Measurements from ENCODE around the gene ARMC2. TPM values are rescaled to one million over a fixed set of nuclear protein-coding genes. Genes with fewer than 3 reads are reported as not detected.

Gene ARMC2
- total and polyA plus RNA-seq, 2 of the 4 experiments (the other 2 are of a cell fraction) = 0.72 to 3.9 TPM

DNA sequence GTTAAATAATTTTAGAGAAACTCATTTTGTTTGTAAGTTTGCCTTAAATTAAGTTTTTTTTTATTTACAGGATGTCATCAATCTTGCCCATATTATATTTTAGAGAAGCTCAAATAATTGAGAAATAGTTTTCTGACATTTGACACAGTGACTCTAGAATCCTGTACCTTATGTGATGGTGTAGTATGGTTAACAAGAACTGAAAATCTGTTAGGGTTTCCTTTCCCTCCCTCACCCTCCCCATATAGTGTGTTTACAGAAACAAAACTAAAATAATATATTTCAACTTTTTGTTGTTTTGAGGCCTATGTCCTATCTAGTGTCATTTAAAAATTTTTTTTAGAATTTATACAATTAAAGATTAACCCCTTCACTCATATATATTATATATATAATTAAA lies 154.7 kb downstream of the ARMC2 start:
- no peak overlapping the region for H2AK9ac ChIP-seq (replicated peaks; ENCODE audit: low read depth, low read length, poor library complexity)
- H3K4ac ChIP-seq (ENCODE audit: low read depth, low read length) = no peak overlapping the region
- no TSS peak for BruUV-seq (replicated peaks)
- H3K18ac ChIP-seq (ENCODE audit: low read depth, low read length) = no peak overlapping the region
- no peak overlapping the region for H3K9ac ChIP-seq (ENCODE audit: low read depth, low read length)
- H3K4me1 ChIP-seq (ENCODE audit: control insufficient read depth, insufficient read depth, low read length) = peaks cover 3% of the 10 kb centered on the region; the same call in 1 of the 2 replicates
- H3K4me3 ChIP-seq (ENCODE audit: insufficient read depth, low read depth, low read length) = no peak overlapping the region
- H3K14ac ChIP-seq (replicated peaks; ENCODE audit: low read depth, low read length) = no peak overlapping the region
- no peak overlapping the region for H2AK5ac ChIP-seq (ENCODE audit: low read depth, low read length)
- H4K91ac ChIP-seq (ENCODE audit: insufficient read depth, low read depth, low read length) = no peak overlapping the region
- CTCF ChIA-PET = no interaction called here
- ATAC-seq (ENCODE audit: low read depth) (no peak), DNase-seq (no peak)
- H2BK5ac ChIP-seq (ENCODE audit: low read depth, low read length, poor library complexity, severe bottlenecking) = no peak overlapping the region
- H4K8ac ChIP-seq (ENCODE audit: low read depth in 2 of 2, low read length in 2 of 2) = no peak overlapping the region
- peaks cover 5% of the 10 kb centered on the region for H3K9me1 ChIP-seq (ENCODE audit: insufficient read depth, low read length)
- H3K36me3 ChIP-seq (ENCODE audit: control insufficient read depth, insufficient read depth, low read length) = peaks cover 8% of the 10 kb centered on the region
- no peak overlapping the region for H3K27ac ChIP-seq (ENCODE audit: insufficient read depth, low read length)
- peaks cover 3% of the 10 kb centered on the region; the same call in 1 of the 2 replicates for H4K20me1 ChIP-seq (ENCODE audit: insufficient read depth, low read length)
- H3K56ac ChIP-seq (ENCODE audit: extremely low read depth, insufficient read depth, low read length) = no peak overlapping the region
- H2BK20ac ChIP-seq (ENCODE audit: low read depth, low read length) = no peak overlapping the region
- H4K5ac ChIP-seq (ENCODE audit: low read depth, low read length) = no peak overlapping the region
- in situ Hi-C loops (cut with MboI; ENCODE audit: low sequenced_read_pairs) = no loop called here
- H3K79me1 ChIP-seq (ENCODE audit: low read depth in 1 of 2, low read length in 2 of 2) = peaks cover 10 to 22% of the 10 kb centered on the region in 2 experiments
- no peak overlapping the region for H2BK120ac ChIP-seq (ENCODE audit: low read depth, low read length)
- no peaks in the 10 kb centered on the region for H3K9me3 ChIP-seq (ENCODE audit: control insufficient read depth, insufficient read depth, low read length)
- intact Hi-C loops (cut with micrococcal nuclease) = no loop called here
- H2BK15ac ChIP-seq (ENCODE audit: low read depth, low read length) = no peak overlapping the region
- no peak overlapping the region for H2AFZ ChIP-seq (replicated peaks; ENCODE audit: low read length, poor library complexity)
- no peaks in the 10 kb centered on the region for H3K27me3 ChIP-seq (ENCODE audit: control insufficient read depth, insufficient read depth, low read length)
- H3K23ac ChIP-seq (ENCODE audit: low read depth, low read length) = no peak overlapping the region
- TF ChIP-seq, protein P1, sequence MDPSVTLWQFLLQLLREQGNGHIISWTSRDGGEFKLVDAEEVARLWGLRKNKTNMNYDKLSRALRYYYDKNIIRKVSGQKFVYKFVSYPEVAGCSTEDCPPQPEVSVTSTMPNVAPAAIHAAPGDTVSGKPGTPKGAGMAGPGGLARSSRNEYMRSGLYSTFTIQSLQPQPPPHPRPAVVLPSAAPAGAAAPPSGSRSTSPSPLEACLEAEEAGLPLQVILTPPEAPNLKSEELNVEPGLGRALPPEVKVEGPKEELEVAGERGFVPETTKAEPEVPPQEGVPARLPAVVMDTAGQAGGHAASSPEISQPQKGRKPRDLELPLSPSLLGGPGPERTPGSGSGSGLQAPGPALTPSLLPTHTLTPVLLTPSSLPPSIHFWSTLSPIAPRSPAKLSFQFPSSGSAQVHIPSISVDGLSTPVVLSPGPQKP (IDR thresholded peaks at IDR 0.05; ENCODE audit: borderline replicate concordance, low read depth, low read length) = no peak
- TF ChIP-seq, protein P2, sequence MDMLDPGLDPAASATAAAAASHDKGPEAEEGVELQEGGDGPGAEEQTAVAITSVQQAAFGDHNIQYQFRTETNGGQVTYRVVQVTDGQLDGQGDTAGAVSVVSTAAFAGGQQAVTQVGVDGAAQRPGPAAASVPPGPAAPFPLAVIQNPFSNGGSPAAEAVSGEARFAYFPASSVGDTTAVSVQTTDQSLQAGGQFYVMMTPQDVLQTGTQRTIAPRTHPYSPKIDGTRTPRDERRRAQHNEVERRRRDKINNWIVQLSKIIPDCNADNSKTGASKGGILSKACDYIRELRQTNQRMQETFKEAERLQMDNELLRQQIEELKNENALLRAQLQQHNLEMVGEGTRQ (IDR thresholded peaks at IDR 0.05; ENCODE audit: low read depth, low read length) = no peak
- TF ChIP-seq FOS (IDR thresholded peaks at IDR 0.05; ENCODE audit: low read depth, low read length) = no peak
- TF ChIP-seq CHD1 (IDR thresholded peaks at IDR 0.05; ENCODE audit: low read depth, low read length) = no peak
- no peak for TF ChIP-seq RFX5 (IDR thresholded peaks at IDR 0.05; ENCODE audit: low read depth, low read length)
- no peak for TF ChIP-seq NFE2L2 (IDR thresholded peaks at IDR 0.05; ENCODE audit: low read depth, low read length)
- TF ChIP-seq RAD21 (IDR thresholded peaks at IDR 0.05; ENCODE audit: low read length) = no peak
- TF ChIP-seq MAFK (IDR thresholded peaks at IDR 0.05; ENCODE audit: low read depth, low read length) = no peak
- TF ChIP-seq RCOR1 (IDR thresholded peaks at IDR 0.05; ENCODE audit: insufficient replicate concordance, low read length) = no peak
- no peak for TF ChIP-seq BHLHE40 (IDR thresholded peaks at IDR 0.05; ENCODE audit: low read depth, low read length)
- TF ChIP-seq CEBPB (IDR thresholded peaks at IDR 0.05; ENCODE audit: low read depth, low read length) = no peak
- TF ChIP-seq SMC3 (IDR thresholded peaks at IDR 0.05; ENCODE audit: low read depth, low read length) = no peak
- POLR2A ChIA-PET (ENCODE audit: unreplicated experiment) = no interaction called here
- no peak overlapping the region for H3K4me2 ChIP-seq (ENCODE audit: low read depth, low read length)
- dilution Hi-C loops (cut with HindIII; ENCODE audit: low sequenced_read_pairs, unreplicated experiment) = no loop called here
